Measurements from ENCODE around the gene KRTAP6-2.

KRTAP6-2 gene, protein sequence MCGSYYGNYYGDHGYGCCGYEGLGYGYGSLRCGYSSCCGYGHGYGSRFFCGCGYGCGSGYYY

DNA sequence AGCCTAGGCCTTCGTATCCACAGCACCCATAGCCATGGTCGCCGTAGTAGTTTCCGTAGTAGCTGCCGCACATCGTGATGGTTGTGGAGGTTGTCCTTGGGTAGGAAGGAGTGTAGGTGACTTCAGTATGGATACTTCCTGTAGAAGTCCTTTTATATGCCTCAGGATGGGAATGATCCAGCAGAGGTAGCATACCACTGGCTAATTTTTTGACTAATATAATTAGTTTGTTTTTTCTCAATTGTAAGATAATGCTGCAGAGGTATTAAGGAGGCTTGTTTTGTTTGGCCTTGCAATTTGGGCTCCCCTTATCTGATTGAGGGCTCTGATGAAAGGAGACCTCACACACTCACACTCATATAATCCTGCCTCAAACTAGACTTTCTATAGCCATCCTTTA, at the start of gene KRTAP6-2:
Gene KRTAP6-2 (minus strand): TSS at position 101 of the 400 bp plus-strand sequence. CDS start 28 bp downstream, at position 73.
- DNase-seq, result no peak

DNA sequence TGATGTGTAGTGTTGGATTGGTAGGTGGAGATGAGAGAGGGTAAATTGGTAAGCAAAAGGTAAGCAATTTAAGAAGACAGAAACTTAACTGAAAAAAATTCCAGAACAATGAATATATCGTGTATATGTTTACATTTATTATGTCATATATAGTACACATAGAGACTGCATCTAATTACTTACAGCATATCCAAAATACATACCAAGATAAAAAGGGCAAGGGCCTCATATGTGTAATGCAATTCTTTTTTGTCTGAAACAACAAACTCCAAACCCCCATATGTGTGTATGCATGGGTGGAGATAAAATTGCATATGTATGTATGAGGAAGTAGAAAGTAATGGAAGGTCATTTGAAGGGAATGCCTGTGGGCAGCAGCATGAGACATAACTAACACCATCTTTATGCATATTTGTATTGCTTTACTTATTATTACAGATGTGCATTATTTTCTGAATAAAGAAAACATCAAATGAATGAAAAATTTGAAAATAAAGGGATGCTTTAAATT, 48.3 kb upstream of the KRTAP6-2 start:
- DNase-seq, result no peak

- no peak for DNase-seq
Observed at GRCh38 chr21:30642564-30642963, 43.9 kb upstream of the KRTAP6-2 start, which contains the start of gene KRTAP20-3. Gene KRTAP20-3 (plus strand): TSS chr21:30642864.

DNA sequence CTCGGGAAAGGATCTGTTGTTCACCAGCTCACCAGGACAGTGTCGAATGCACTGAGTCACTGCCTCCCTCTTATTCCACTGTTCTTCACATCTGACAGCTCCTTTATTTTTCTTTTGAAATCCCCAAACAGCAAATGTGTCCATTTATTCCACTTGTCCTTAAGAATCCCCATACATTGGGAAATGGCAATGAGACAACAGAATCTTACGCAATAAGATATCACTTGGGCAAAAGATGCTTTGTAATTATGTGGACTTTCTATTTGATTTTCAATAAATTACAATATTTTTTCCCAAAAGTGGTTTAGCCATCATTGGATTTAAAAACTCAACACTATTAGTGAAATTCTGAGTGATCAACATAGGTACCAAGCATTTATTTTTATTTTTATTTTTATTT, 40.0 kb upstream of the KRTAP6-2 start:
- no peak for DNase-seq

- DNase-seq, result no peak
Observed at GRCh38 chr21:30634906-30635305, 36.2 kb upstream of the KRTAP6-2 start, which contains the start of gene KRTAP20-2. Gene KRTAP20-2 (plus strand): TSS chr21:30635206. CDS start chr21:30635264, 58 bp downstream.

DNA sequence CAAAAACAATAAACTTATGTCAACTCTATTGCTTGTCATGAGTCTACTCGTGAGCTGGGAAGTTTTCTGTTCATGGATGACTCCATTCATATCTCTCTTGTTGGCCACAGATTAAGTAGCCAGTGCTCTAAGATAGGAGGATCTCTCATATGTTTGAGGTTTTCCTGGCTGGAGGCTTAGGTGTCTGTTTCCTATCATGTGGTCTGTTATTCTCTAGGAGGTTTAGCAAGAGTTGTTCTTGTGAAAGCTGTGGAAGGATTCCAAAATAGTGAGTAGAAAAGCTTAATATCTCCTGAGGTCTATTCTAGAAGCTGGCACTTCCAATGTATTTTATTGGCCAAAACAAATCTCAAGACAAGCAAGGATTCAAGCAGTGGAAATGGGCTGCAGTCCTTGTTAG, 30.5 kb upstream of the KRTAP6-2 start:
- DNase-seq, result no peak

GRCh38 chr21:30628109-30628508, 29.4 kb upstream of the KRTAP6-2 start:
- no peak for DNase-seq

GRCh38 chr21:30625449-30626165, 26.9 kb upstream of the KRTAP6-2 start:
- no peak for DNase-seq

DNA sequence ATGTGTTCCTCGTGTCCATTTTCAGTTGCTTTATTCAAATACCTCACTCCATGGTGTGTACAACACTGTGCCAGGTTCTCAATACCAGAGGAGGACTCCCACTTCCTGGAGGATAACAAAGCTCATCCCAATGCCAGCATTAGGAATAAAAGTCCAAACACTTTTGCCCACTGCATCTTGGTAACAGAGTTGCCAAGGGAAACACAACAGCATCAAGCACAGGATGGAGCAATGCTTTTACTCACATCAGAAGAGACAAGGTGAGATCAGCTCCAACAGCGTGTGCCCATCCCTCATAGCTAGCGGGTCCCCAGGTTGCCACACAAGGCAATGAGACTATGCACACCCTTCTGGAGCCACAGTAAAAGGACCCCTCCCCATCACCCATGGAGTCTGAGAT, 24.7 kb upstream of the KRTAP6-2 start:
- DNase-seq, result no peak

DNA sequence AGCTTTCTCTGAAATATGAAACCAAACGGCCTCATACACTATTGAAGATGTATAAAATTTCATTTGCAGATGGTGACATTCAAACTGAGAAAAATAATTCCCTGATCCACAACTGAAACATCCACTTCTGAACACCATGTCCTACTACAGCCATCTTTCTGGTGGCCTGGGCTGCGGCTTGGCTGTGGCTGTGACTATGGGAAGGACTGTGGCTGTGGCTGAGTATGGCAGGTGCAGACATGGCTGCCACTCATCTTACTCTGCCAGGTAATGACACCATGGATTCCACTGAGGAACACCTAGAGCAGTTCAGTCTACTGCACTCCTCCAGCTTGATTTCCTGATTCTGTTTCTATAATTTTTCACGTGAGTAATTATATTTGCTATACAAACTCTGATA, 21.8 kb upstream of the KRTAP6-2 start, which contains the start of gene KRTAP20-4:
Gene KRTAP20-4 (plus strand): TSS at position 106 of the 400 bp plus-strand sequence.
- no peak for DNase-seq

DNA sequence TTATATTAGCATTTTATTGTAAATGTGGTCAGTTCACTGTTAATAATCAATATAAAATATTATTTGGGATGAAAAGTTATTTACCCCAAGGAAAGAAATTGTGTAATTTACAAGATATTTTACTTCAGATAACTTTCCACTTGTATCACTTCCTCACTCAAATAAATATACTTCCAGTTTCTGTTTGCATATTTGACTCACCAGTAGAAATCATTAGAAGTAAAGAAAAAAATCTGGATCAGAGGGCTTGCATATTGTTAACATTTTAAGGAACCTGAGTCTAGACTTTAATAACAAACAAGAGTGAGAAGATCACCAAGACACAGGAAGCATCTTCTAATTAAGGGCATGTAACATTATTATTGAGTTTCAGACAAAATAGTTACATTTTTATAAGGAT, 21.4 kb upstream of the KRTAP6-2 start:
- no peak for DNase-seq

GRCh38 chr21:30616125-30616524, 17.4 kb upstream of the KRTAP6-2 start, which contains the start of gene KRTAP20-1:
Gene KRTAP20-1 (plus strand): TSS chr21:30616425. CDS start chr21:30616455, 30 bp downstream.
- no peak for DNase-seq

DNA sequence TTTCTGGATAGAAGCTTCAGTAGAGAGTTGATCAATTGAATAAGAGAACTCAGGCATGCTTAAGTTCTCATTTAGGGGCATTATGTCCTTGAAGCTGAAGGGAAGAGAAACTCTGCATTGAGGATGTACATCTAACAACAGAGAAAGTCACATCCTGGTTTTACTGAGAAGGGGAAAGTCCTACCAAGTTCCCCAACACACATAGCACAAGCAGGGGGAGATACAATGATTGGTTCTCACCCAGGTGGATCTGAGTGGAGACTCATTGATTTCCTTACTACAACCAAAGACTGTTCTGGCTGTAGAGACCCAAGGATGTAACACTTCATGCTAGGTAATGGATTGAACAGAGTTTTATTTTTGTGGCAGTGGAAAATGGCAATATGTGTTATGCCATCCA, 16.5 kb upstream of the KRTAP6-2 start:
- DNase-seq, result no peak

GRCh38 chr21:30613836-30614235, 15.1 kb upstream of the KRTAP6-2 start, which contains the start of gene KRTAP6-1:
Gene KRTAP6-1 (minus strand): TSS chr21:30613930. CDS start chr21:30613904, 26 bp downstream.
- no peak for DNase-seq

DNA sequence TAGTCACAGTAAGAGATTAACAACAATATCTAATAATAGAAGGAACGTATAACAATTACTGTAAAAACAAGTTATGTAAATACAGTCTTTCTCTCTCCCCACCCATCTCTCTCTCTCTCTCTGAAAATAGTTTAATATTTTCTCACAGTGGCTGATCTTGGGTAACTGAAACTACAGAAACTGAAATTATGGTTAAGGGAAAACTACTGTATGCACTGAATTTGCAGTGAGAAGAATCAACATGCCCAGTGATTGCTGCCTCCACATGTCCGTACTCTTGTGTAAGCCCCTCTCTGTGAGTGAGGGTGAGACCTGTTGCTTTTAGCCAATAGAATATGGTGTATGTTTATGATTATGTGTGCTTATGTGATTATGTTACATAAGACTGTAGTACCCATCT, 13.4 kb upstream of the KRTAP6-2 start:
- no peak for DNase-seq

GRCh38 chr21:30605968-30606367, 7.3 kb upstream of the KRTAP6-2 start:
- no peak for DNase-seq

DNA sequence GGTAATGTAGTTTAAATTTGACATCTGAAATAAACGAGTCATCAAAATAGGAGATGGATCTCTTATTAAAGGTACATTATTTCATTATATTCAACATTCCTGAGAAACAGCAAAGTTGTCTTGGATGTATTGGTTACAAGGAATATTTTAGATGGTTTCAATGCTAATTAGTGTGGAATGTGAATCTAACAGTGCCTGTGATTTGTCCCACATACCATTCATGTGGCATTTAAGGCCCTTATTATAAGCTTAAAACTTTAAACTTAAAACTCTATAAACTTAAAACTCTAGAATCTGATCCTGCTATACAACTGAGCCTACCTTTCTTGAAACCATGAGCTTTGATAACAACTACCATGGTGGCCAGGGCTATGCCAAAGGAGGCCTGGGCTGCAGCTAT, 2.1 kb upstream of the KRTAP6-2 start, which contains the start of gene KRTAP22-1:
Gene KRTAP22-1 (plus strand): TSS at position 301 of the 400 bp plus-strand sequence.
- no peak for DNase-seq

- no peak for DNase-seq
Observed at GRCh38 chr21:30592140-30592539, 6.6 kb downstream of the KRTAP6-2 start, which contains the start of gene KRTAP6-3. Gene KRTAP6-3 (plus strand): TSS chr21:30592440. CDS start chr21:30592446, 6 bp downstream.

- DNase-seq, result no peak
Observed at GRCh38 chr21:30590297-30590696, 8.4 kb downstream of the KRTAP6-2 start, which contains the start of gene KRTAP22-2. Gene KRTAP22-2 (minus strand): TSS chr21:30590397.

DNA sequence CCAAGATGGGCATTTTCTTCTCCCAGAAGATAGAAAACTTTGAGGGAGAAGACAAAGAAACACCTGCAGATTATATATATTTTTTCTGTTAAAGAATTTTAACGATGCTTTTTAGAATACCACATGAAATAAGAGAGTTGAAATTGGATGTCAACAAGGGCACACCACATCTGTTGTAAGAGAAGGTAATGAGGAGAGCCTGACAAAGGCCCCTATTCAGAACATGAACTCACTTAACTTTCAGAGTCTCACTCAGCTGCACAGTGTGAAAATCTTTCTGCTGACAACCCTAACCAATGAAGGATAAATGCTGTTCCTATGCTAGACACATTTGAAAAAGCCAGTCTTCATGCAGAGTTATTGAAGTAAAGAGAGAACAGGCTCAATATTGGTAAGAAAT, 15.8 kb downstream of the KRTAP6-2 start:
- no peak for DNase-seq

DNA sequence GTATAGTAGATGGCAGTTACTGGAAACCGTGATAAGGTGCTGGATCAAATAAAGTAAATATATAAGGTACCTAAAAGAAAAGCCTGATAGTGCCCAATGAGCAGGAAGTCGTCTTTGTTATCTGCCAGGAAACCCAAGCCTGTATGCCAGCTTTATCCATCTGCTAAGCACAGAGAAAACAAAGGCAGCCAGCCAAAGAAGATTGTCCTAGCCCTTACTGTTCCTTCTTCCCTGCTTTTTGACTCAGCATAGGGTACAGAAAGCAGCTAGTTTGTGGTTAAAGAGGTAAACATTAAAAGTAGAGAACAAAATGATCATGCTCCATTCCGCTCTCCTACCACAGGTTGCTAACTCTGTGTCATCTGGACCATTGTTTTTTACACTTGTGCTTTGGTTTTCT, 18.6 kb downstream of the KRTAP6-2 start:
- no peak for DNase-seq

DNA sequence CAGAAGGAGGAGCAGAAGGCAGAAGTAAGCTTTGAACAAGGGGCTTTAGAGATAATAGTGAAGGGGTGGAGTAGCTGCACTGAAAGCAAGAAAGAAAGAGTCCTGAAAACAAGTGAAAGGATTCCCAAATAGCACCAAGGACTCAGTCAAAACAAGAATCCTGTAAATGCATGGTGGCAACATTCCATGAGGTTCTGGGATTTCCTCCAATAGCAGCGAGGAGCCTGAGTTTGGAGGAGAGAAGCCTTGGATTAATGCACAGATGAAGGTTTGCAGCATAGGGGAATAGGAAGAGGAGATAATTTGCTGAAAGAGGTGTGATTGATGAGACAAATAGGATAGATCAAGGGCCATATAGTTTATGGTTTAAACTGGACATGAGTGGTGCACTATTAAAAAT, 19.4 kb downstream of the KRTAP6-2 start:
- DNase-seq, result no peak

DNA sequence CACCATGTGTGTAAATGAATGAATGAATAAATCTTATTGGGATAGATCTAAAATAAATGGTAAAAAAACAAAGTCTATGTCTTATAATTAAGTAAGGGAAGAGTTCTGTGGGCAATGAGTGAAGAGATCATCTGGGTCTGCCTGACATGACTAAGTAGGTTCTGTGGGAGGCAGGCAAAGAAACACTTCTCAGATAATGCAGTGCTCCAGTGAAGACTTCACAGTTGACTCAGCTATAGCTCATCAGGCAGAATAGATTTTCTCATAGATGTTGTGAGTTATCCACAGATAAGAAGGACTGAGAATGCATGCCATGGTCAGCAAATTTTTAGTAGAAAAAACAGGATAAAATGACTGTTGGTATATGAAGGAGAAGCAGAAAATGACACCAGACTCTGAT, 20.9 kb downstream of the KRTAP6-2 start:
- DNase-seq, result no peak

DNA sequence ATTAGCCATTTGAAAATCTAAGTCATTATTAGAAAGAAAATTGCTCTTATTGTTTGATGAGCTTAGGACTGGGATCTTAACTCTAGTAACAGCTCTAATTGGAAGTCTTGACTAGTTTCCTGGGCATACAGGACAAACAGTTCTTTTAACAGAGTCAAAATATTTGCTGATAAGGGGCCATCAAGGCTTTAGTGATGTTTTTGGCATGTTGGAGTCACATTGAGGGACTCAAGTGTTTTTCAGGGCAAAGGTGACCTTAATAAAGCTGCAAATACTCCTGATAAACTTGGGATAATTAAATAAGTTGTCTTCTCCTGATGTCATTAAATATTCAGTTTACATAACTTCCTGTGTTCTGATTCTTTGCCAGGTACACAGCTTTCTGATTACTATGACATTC, 31.1 kb downstream of the KRTAP6-2 start:
- no peak for DNase-seq

All from NCI-H187 treated with DMSO at 0.1 percent for 48 hours (cell line).